ENCODE data around the gene CRISP3. TPM values are rescaled to one million over a fixed set of nuclear protein-coding genes. Genes with fewer than 3 reads are reported as not detected.

CRISP3 gene
- not detected in 2 replicates for polyA plus RNA-seq

GRCh38 chr6:49744259-49744658 lies at the start of gene CRISP3:
CRISP3 (minus strand) TSS chr6:49744388; CDS start chr6:49744367, 21 bp downstream.

DNA sequence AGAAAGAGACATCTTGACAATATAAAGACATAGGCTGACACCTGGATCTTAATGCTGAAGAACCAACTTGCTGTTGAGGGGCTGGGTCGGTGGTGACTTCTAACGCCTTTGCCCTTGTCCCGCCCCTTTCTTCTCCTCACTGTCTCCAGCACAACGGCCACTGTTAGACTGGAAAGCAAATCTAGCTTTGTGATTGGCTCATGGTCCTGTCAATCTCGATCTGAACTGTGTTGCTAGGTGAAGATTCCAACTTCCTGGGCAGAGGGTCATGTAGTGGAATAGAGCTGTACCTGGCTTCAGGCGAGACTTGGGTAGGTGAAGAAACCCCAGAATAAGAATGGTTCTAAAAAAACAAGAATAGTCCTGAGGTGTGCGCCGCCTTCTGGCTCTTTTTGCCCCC lies 43.0 kb upstream of the CRISP3 start, which contains the start of gene PGK2:
PGK2 (minus strand) TSS at position 110 of the 400 bp plus-strand sequence; CDS start at position 12, 98 bp downstream.

DNA sequence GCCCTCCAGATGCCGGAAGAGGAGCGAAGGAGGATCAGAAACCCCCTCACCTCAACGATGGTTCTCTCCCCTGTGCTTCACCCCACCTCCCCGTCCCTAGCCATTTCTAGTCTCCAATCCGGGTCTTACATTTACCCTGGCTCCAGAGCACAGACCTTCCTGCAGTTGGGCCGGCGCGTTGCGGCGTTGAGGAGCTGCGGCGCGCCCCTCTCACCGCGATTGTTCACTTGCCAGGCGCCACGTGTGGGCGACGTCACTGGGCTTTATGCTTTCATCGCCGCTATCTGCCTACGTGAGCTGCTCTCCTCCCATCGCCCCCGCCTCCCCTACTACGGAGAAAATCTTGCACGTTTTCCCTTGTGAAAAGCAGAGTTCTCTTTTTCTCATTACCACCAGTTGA lies 30.8 kb downstream of the CRISP3 start, which contains the start of gene CRISP2:
CRISP2 (minus strand) TSS at position 198 of the 400 bp plus-strand sequence. CDS start 4,347 bp downstream, outside the sequence.

Other genes with a start within 250 kb of the CRISP3 start
- not detected in 2 replicates for gene GLYATL3, start 244.5 kb downstream of the CRISP3 start, polyA plus RNA-seq
- gene C6orf141, start 193.7 kb downstream of the CRISP3 start, polyA plus RNA-seq: not detected in 2 replicates
- gene RHAG, start 107.5 kb downstream of the CRISP3 start, polyA plus RNA-seq: not detected in 2 replicates
- not detected in 2 replicates for gene CRISP2, start 30.8 kb downstream of the CRISP3 start, polyA plus RNA-seq
- not detected in 2 replicates for gene PGK2, start 42.9 kb upstream of the CRISP3 start, polyA plus RNA-seq
- gene CRISP1, start 122.1 kb upstream of the CRISP3 start, polyA plus RNA-seq: not detected in 2 replicates
- gene DEFB114, start 219.8 kb upstream of the CRISP3 start, polyA plus RNA-seq: not detected in 2 replicates
- not detected in 2 replicates for gene DEFB113, start 225.2 kb upstream of the CRISP3 start, polyA plus RNA-seq